HCT116 (cell line): Measurements from ENCODE around the gene GLCE. TPM values are rescaled to one million over a fixed set of nuclear protein-coding genes. Genes with fewer than 3 reads are reported as not detected.

ENCODE experiments used
- ATAC-seq: fragments of 200-7000 bp; cut with Tn5 transposase; 2 replicates; pipeline ENCODE4 v1.9.1; 2020; ENCODE audit warnings: mild to moderate bottlenecking, moderate library complexity
- BruUV-seq: library from RNA; stranded (reverse); fragments of 400-500 nt; replicated peaks from 2 replicates; lab custom pipeline; 2021; lab: Mats Ljungman, UMichigan
- CTCF ChIA-PET: fragments of 300-600 bp; sonication (Branson Sonifier 250); formaldehyde crosslinking; loops from one replicate; lab custom pipeline; 2021; ENCODE audit warnings: antibody characterized with exemption; lab: Charles Lee
- POLR2A ChIA-PET: fragments of 300-600, 350-600 bp; sonication (Branson Sonifier 250); formaldehyde crosslinking; loops from one replicate; lab custom pipeline; 2021; ENCODE audit warnings: antibody characterized with exemption; lab: Charles Lee
- RAD21 ChIA-PET, 2 experiments: fragments of 300-600 bp; sonication (Branson Sonifier 250); formaldehyde crosslinking; loops; one replicate each; lab custom pipeline; 2023; ENCODE audit warnings: low total read pairs in 2 of 2; ENCODE audit not compliant: uncharacterized antibody in 2 of 2, unreplicated experiment in 2 of 2, low non-redundant PET in 1 of 2; lab: Charles Lee
- DNase-seq: peaks from one replicate; pipeline ENCODE4 v3.0.0-alpha.2; 2010; ENCODE audit warnings: low read depth, low spot score
- H2AFZ ChIP-seq: fragments of 200-600 bp; shearing (Covaris generic), sonication (generic); 2 replicates; pipeline ENCODE4 v1.6.1; 2017; ENCODE audit warnings: low read depth, mixed run types, mixed read lengths, antibody characterized with exemption, low read length; ENCODE audit not compliant: poor library complexity, severe bottlenecking
- H3K27ac ChIP-seq: 2 replicates; pipeline ENCODE4 v1.5.1; 2012; ENCODE audit warnings: low read depth, low read length
- H3K27me3 ChIP-seq: fragments of 200-600 bp; sonication (generic); 2 replicates; pipeline ENCODE4 v1.6.1; 2016; ENCODE audit warnings: mixed run types, low read length, mixed read lengths; ENCODE audit not compliant: insufficient read depth
- H3K36me3 ChIP-seq, 2 experiments: fragments of 200-500 bp in 1 of 2; fragments of 200-600 bp in 1 of 2; sonication (Bioruptor generic) in 1 of 2; sonication (generic) in 1 of 2; 2 replicates each; pipeline versions ENCODE4 v1.5.1 to v1.6.1; 2014 to 2016; ENCODE audit warnings: low read length in 2 of 2, inconsistent platforms in 1 of 2, mixed read lengths in 1 of 2, mixed run types in 1 of 2; ENCODE audit not compliant: insufficient read depth in 2 of 2, control insufficient read depth in 1 of 2
- H3K4me1 ChIP-seq, 2 experiments: fragments of 200-600 bp in 1 of 2; sonication (generic) in 1 of 2; 2 replicates each; pipeline versions ENCODE4 v1.5.1 to v1.6.1; 2012 to 2017; ENCODE audit warnings: low read length in 2 of 2, inconsistent platforms in 1 of 2, mild to moderate bottlenecking in 1 of 2, mixed read lengths in 1 of 2, mixed run types in 1 of 2, moderate library complexity in 1 of 2; ENCODE audit not compliant: insufficient read depth in 2 of 2, control insufficient read depth in 1 of 2
- H3K4me2 ChIP-seq: fragments of 200-600 bp; sonication (generic); 2 replicates; pipeline ENCODE4 v1.6.1; 2017; ENCODE audit warnings: mixed run types, low read length, mixed read lengths
- H3K4me3 ChIP-seq, 2 experiments: fragments of 200-600 bp in 1 of 2; sonication (generic) in 1 of 2; replicated peaks in 1 of 2; 2 replicates each; pipeline ENCODE4 v1.5.1; 2011 to 2016; ENCODE audit warnings: low read length in 2 of 2, control low read depth in 1 of 2, low read depth in 1 of 2, mild to moderate bottlenecking in 1 of 2, mixed read lengths in 1 of 2, mixed run types in 1 of 2
- H3K79me2 ChIP-seq: fragments of 200-600 bp; sonication (generic); 2 replicates; pipeline ENCODE4 v1.6.1; 2017; ENCODE audit warnings: mild to moderate bottlenecking, mixed run types, low read length, moderate library complexity, mixed read lengths; ENCODE audit not compliant: insufficient read depth
- H3K9ac ChIP-seq: fragments of 200-600 bp; sonication (generic); 2 replicates; pipeline ENCODE4 v1.6.1; 2016; ENCODE audit warnings: low read length, mixed read lengths
- H3K9me2 ChIP-seq: fragments of 200-600 bp; sonication (generic), shearing (Covaris generic); 2 replicates; pipeline ENCODE4 v1.6.1; 2017; ENCODE audit warnings: mixed run types, mild to moderate bottlenecking, moderate library complexity; ENCODE audit not compliant: insufficient read depth
- H3K9me3 ChIP-seq, 2 experiments: fragments of 200-500 bp in 1 of 2; fragments of 200-600 bp in 1 of 2; sonication (Bioruptor generic) in 1 of 2; sonication (generic) in 1 of 2; 2 replicates each; pipeline ENCODE4 v1.6.1; 2014 to 2017; ENCODE audit warnings: low read length in 2 of 2, mixed read lengths in 2 of 2, inconsistent platforms in 1 of 2, low read depth in 1 of 2, mild to moderate bottlenecking in 1 of 2, mixed run types in 1 of 2, moderate library complexity in 1 of 2; ENCODE audit not compliant: control insufficient read depth in 1 of 2, insufficient read depth in 1 of 2
- H4K20me1 ChIP-seq: fragments of 200-600 bp; sonication (generic), shearing (Covaris generic); 2 replicates; pipeline ENCODE4 v1.6.1; 2017; ENCODE audit warnings: mixed run types, mild to moderate bottlenecking, moderate library complexity; ENCODE audit not compliant: insufficient read depth
- CBX3 ChIP-seq: IDR thresholded peaks from 2 replicates; pipeline ENCODE4 v1.6.1; 2012; ENCODE audit warnings: low read depth
- EGR1 ChIP-seq: IDR thresholded peaks from 2 replicates; pipeline ENCODE4 v1.6.1; 2012; ENCODE audit warnings: low read depth
- EZH2 ChIP-seq: fragments of 200-600 bp; sonication (generic); IDR thresholded peaks from 2 replicates; pipeline ENCODE4 v1.6.1; 2017; ENCODE audit warnings: antibody characterized with exemption, mixed run types
- JUND ChIP-seq: IDR thresholded peaks from 2 replicates; pipeline ENCODE4 v1.6.1; 2012
- POLR2A ChIP-seq: IDR thresholded peaks from 2 replicates; pipeline ENCODE4 v1.7.0; 2011; ENCODE audit warnings: borderline replicate concordance; ENCODE audit not compliant: insufficient read depth, insufficient read length; ENCODE audit errors: extremely low read depth
- POLR2AphosphoS5 ChIP-seq: IDR thresholded peaks from 2 replicates; pipeline ENCODE4 v1.6.1; 2011; ENCODE audit warnings: mild to moderate bottlenecking, low read depth, low read length, moderate library complexity
- REST ChIP-seq: IDR thresholded peaks from 2 replicates; pipeline ENCODE4 v1.6.1; 2012; ENCODE audit warnings: low read depth
- SIN3A ChIP-seq: IDR thresholded peaks from 2 replicates; pipeline ENCODE4 v1.6.1; 2012; ENCODE audit warnings: low read depth
- SP1 ChIP-seq: IDR thresholded peaks from 2 replicates; pipeline ENCODE4 v1.6.1; 2012; ENCODE audit warnings: low read depth
- SRF ChIP-seq: IDR thresholded peaks from 2 replicates; pipeline ENCODE4 v1.6.1; 2012; ENCODE audit warnings: low read depth
- TCF7L2 ChIP-seq: IDR thresholded peaks from 2 replicates; pipeline ENCODE4 v1.7.0; 2011; ENCODE audit warnings: borderline replicate concordance, inconsistent platforms; ENCODE audit not compliant: insufficient read depth, insufficient read length; ENCODE audit errors: extremely low read depth
- YY1 ChIP-seq: IDR thresholded peaks from 2 replicates; pipeline ENCODE4 v1.6.1; 2011; ENCODE audit warnings: low read length, low read depth, moderate library complexity, mild to moderate bottlenecking; ENCODE audit not compliant: insufficient replicate concordance; ENCODE audit errors: extremely low read depth
- ZFX ChIP-seq: fragments of 450-650 bp; IDR thresholded peaks from 2 replicates; pipeline ENCODE4 v1.6.1; 2017
- ZNF274 ChIP-seq: fragments of 200-500 bp; sonication (Bioruptor generic); IDR thresholded peaks from 2 replicates; pipeline ENCODE4 v1.6.1; 2014; ENCODE audit warnings: mild to moderate bottlenecking, low read depth, low read length, inconsistent platforms
- intact Hi-C: fragments of 100-400 bp; cut with micrococcal nuclease; formaldehyde crosslinking; loops from 2 replicates; pipeline ENCODE4 v1.10.0; 2022
- total RNA-seq: library from RNA; stranded (reverse); gene quantifications from one replicate; pipeline ENCODE4 v1.2.1, GENCODE V29; 2021; ENCODE audit not compliant: unreplicated experiment
- TF ChIP-seq, protein P1 (sequence below): IDR thresholded peaks from 2 replicates; pipeline ENCODE4 v1.6.1; 2012

The GLCE gene
- total RNA-seq, 1 experiment from 2014 or later, result 22.2 TPM

DNA sequence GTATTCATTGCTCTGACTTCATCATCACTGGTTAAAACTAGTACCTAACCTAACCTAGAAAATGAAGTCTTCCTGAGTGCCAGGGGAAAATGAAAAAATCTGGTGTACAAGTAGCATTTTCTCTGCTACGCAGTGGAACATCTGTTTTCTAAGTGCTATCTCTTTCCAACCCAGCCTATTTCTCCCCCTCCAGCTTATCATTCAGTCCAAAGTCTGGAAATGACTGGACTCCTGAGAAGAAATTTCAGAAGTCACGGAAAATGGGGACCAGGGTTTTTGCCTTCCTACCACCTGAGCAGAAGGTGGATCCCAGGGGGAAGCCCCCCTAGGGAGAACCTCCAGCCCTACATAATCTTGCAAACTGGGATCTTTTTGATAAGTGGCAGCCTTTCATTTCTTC lies 9.6 kb upstream of the GLCE start:
- no peaks in the 10 kb centered on the region for H3K79me2 ChIP-seq
- POLR2A ChIA-PET, result no interaction called here
- ATAC-seq (no peak), DNase-seq (no peak)
- CTCF ChIA-PET, result no interaction called here
- RAD21 ChIA-PET, result no interaction called here
- no TSS peak for BruUV-seq
- H3K9ac ChIP-seq, result no peak overlapping the region
- no peak for TF ChIP-seq JUND
- TF ChIP-seq ZFX, result no peak
- TF ChIP-seq SRF, result no peak
- no peak for TF ChIP-seq POLR2A
- TF ChIP-seq TCF7L2, result no peak
- TF ChIP-seq POLR2AphosphoS5, result no peak
- no peak for TF ChIP-seq CBX3
- TF ChIP-seq EGR1, result no peak
- no peak for TF ChIP-seq REST
- TF ChIP-seq, protein P1, sequence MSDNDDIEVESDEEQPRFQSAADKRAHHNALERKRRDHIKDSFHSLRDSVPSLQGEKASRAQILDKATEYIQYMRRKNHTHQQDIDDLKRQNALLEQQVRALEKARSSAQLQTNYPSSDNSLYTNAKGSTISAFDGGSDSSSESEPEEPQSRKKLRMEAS, result no peak
- no peak for TF ChIP-seq EZH2
- TF ChIP-seq SP1, result no peak
- no peak for TF ChIP-seq ZNF274
- TF ChIP-seq YY1, result no peak
- TF ChIP-seq SIN3A, result no peak
- H3K4me1 ChIP-seq, result 0 out of 4 replicates have a peak, but pooled peaks cover 0 to 3% of the 10 kb centered on the region in 2 experiments
- peaks cover 38% of the 10 kb centered on the region; the same call in 1 of the 2 replicates for H3K27me3 ChIP-seq
- H3K4me3 ChIP-seq, result no peak overlapping the region
- no peak overlapping the region for H2AFZ ChIP-seq
- no peak overlapping the region for H3K27ac ChIP-seq
- H3K9me2 ChIP-seq, result no peaks in the 10 kb centered on the region
- intact Hi-C loops, result no loop called here
- H3K36me3 ChIP-seq, result no peaks in the 10 kb centered on the region
- H3K9me3 ChIP-seq, result no peaks in the 10 kb centered on the region
- no peak overlapping the region for H3K4me2 ChIP-seq
- H4K20me1 ChIP-seq, result no peaks in the 10 kb centered on the region
